ENCODE results near the gene NR1I2. TPM values are rescaled to one million over a fixed set of nuclear protein-coding genes. Genes with fewer than 3 reads are reported as not detected.

The NR1I2 gene
- total and polyA plus RNA-seq, 8 donors: 0.12 to 0.91 (median 0.44) TPM

DNA sequence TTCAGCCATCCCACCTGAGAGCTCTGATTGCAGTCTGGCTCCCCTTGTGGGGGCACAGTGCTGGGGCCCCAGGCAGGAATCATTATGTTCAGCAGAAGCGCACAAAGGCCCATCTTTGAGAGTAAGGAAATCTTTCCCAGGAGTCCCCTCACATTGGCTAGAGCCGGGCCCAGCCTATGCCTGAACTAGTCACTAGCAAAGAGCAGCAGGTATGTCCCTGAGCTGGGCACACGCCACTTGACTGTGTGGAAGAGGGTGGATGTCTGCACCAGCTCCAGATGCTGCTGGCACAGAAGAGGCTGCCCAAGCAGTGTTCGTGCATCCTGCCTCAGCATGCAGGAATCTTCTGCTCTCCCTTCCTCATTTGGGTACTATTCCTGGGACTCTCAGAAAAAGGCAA lies 26.3 kb downstream of the NR1I2 start:
- Histone ChIP-seq H3K4me3 (no peak overlapping the region), H3K4me1 (peaks cover 0 to 9% of the 10 kb centered on the region in 2 donors), H3K36me3 (no peaks in the 10 kb centered on the region), H3K27ac (no peak overlapping the region), H3K27me3 (no peaks in the 10 kb centered on the region), H3K9me3 (no peaks in the 10 kb centered on the region)
- no peak for ATAC-seq
- no peak for DNase-seq
- intact Hi-C loops (cut with DNase I): no loop called here
- TF ChIP-seq, protein P1, sequence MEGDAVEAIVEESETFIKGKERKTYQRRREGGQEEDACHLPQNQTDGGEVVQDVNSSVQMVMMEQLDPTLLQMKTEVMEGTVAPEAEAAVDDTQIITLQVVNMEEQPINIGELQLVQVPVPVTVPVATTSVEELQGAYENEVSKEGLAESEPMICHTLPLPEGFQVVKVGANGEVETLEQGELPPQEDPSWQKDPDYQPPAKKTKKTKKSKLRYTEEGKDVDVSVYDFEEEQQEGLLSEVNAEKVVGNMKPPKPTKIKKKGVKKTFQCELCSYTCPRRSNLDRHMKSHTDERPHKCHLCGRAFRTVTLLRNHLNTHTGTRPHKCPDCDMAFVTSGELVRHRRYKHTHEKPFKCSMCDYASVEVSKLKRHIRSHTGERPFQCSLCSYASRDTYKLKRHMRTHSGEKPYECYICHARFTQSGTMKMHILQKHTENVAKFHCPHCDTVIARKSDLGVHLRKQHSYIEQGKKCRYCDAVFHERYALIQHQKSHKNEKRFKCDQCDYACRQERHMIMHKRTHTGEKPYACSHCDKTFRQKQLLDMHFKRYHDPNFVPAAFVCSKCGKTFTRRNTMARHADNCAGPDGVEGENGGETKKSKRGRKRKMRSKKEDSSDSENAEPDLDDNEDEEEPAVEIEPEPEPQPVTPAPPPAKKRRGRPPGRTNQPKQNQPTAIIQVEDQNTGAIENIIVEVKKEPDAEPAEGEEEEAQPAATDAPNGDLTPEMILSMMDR (IDR thresholded peaks at IDR 0.05): no peak

DNA sequence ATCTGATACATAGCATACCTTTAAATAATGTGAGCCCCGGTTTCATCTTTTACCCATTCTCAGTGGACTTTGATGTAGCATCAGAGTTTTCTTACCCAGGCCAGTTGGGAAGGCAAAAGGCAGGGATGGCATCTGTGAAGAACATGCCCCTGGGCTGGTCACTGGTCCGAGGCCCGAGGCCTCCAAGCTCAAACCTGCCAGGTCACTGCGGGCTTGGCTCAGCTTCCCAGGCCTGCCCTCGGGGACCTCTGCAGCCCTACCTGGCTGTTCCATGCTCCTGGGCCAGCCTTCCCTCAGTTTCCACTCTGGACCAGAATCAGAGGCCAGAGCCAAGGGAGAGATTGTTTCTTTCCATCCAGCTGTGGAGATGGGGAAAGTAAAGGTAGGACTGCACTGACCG lies 26.9 kb downstream of the NR1I2 start:
- intact Hi-C loops (cut with DNase I): no loop called here
- TF ChIP-seq, protein P1 (IDR thresholded peaks at IDR 0.05): no peak
- H3K4me1 ChIP-seq: peaks cover 0 to 9% of the 10 kb centered on the region in 2 donors
- no peaks in the 10 kb centered on the region for H3K36me3 ChIP-seq
- H3K4me3 ChIP-seq: no peak overlapping the region
- H3K27me3 ChIP-seq: no peaks in the 10 kb centered on the region
- no peaks in the 10 kb centered on the region for H3K9me3 ChIP-seq
- DNase-seq: no peak
- no peak overlapping the region for H3K27ac ChIP-seq
- no peak for ATAC-seq

- TF ChIP-seq, protein P1 (IDR thresholded peaks at IDR 0.05): no peak
- no peak overlapping the region for H3K27ac ChIP-seq
- no peaks in the 10 kb centered on the region for H3K36me3 ChIP-seq
- H3K9me3 ChIP-seq: no peaks in the 10 kb centered on the region
- no peaks in the 10 kb centered on the region for H3K27me3 ChIP-seq
- intact Hi-C loops (cut with DNase I): no loop called here
- DNase-seq: peak in 1 of 4 donors; percentile 10
- ATAC-seq: peak; percentile 51
- peak overlapping the region; percentile 42 to 52 for H3K4me3 ChIP-seq
- H3K4me1 ChIP-seq: peaks cover 0 to 9% of the 10 kb centered on the region in 2 donors
These were observed 27.5 kb downstream of the NR1I2 start for GRCh38 chr3:119809249-119810017.

- peak overlapping the region; percentile 42 to 52 for H3K4me3 ChIP-seq
- H3K36me3 ChIP-seq: no peaks in the 10 kb centered on the region
- H3K27ac ChIP-seq: no peak overlapping the region
- peak; percentile 83 for ATAC-seq
- H3K27me3 ChIP-seq: no peaks in the 10 kb centered on the region
- TF ChIP-seq, protein P1 (IDR thresholded peaks at IDR 0.05): no peak
- H3K9me3 ChIP-seq: no peaks in the 10 kb centered on the region
- intact Hi-C loops (cut with DNase I): no loop called here
- peaks cover 0 to 9% of the 10 kb centered on the region in 2 donors for H3K4me1 ChIP-seq
- peak; percentile 14 to 87 (median 46) for DNase-seq
These were observed 28.1 kb downstream of the NR1I2 start for GRCh38 chr3:119810018-119810435.

DNA sequence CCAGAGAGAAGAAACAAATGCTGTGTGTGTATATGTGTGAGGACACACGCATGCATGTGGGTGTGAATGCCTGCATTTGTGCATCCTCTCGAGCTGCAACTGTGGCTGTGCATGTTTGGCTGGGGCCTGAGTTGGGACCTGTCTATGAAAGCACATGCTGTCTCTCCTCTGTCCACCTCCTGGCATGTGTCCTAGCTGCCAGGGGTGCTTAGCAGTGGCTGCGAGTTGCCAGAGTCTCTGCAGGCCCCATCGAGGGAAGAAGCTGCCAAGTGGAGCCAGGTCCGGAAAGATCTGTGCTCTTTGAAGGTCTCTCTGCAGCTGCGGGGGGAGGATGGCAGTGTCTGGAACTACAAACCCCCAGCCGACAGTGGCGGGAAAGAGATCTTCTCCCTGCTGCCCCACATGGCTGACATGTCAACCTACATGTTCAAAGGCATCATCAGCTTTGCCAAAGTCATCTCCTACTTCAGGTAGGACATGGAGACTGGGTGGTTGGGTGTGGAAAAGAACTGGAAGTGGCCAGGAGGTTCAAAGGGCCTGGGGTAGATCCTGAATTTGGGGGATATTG lies 30.7 kb downstream of the NR1I2 start:
- H3K27me3 ChIP-seq: no peaks in the 10 kb centered on the region
- no peaks in the 10 kb centered on the region for H3K9me3 ChIP-seq
- H3K4me1 ChIP-seq: peaks cover 0 to 9% of the 10 kb centered on the region in 2 donors
- H3K36me3 ChIP-seq: no peaks in the 10 kb centered on the region
- TF ChIP-seq, protein P1 (IDR thresholded peaks at IDR 0.05): no peak
- H3K4me3 ChIP-seq: no peak overlapping the region
- no peak for DNase-seq
- ATAC-seq: no peak
- H3K27ac ChIP-seq: no peak overlapping the region
- intact Hi-C loops (cut with DNase I): no loop called here
